DND-41 (cell line): ENCODE results near the gene POU2F3.

Source experiments
- ATAC-seq: fragments of 200-7000 bp; cut with Tn5 transposase; 3 replicates; pipeline ENCODE4 v1.9.1; 2021; ENCODE audit warnings: low read depth; ENCODE audit not compliant: insufficient read depth
- DNase-seq: peaks from one replicate; pipeline ENCODE4 v3.0.0-alpha.2; 2020
- H2AFZ ChIP-seq: 2 replicates; pipeline ENCODE4 v1.6.0; 2012; ENCODE audit warnings: low read depth, low read length
- H3K27ac ChIP-seq: 2 replicates; pipeline ENCODE4 v1.5.1; 2012; ENCODE audit warnings: low read length, inconsistent platforms
- H3K27me3 ChIP-seq: fragments of 200-600 bp; sonication (generic); 2 replicates; pipeline ENCODE4 v1.6.0; 2012; ENCODE audit warnings: low read length, mild to moderate bottlenecking, inconsistent platforms; ENCODE audit not compliant: insufficient read depth, poor library complexity
- H3K36me3 ChIP-seq: 2 replicates; pipeline ENCODE4 v1.5.1; 2012; ENCODE audit warnings: low read length, inconsistent platforms; ENCODE audit not compliant: insufficient read depth
- H3K4me1 ChIP-seq: 2 replicates; pipeline ENCODE4 v1.5.1; 2012; ENCODE audit warnings: mild to moderate bottlenecking, low read length; ENCODE audit not compliant: insufficient read depth
- H3K4me2 ChIP-seq: 2 replicates; pipeline ENCODE4 v1.6.0; 2012; ENCODE audit warnings: mild to moderate bottlenecking, moderate library complexity, low read length, inconsistent platforms; ENCODE audit not compliant: insufficient read depth
- H3K4me3 ChIP-seq, 2 experiments: fragments of 200-600 bp in 1 of 2; shearing (Covaris generic) in 1 of 2; 2 replicates each; pipeline ENCODE4 v1.5.1; 2012 to 2016; ENCODE audit warnings: inconsistent platforms in 2 of 2, low read length in 2 of 2, mild to moderate bottlenecking in 2 of 2, low read depth in 1 of 2, moderate library complexity in 1 of 2
- H3K79me2 ChIP-seq: 2 replicates; pipeline ENCODE4 v1.6.0; 2012; ENCODE audit warnings: low read length, inconsistent platforms; ENCODE audit not compliant: insufficient read depth
- H3K9ac ChIP-seq: 2 replicates; pipeline ENCODE4 v1.6.0; 2012; ENCODE audit warnings: low read depth, mild to moderate bottlenecking, inconsistent platforms, low read length, moderate library complexity
- H3K9me3 ChIP-seq: 2 replicates; pipeline ENCODE4 v1.5.1; 2012; ENCODE audit warnings: low read length, moderate library complexity, mild to moderate bottlenecking, inconsistent platforms; ENCODE audit not compliant: insufficient read depth, severe bottlenecking
- H4K20me1 ChIP-seq: 2 replicates; pipeline ENCODE4 v1.6.0; 2012; ENCODE audit warnings: low read length; ENCODE audit not compliant: insufficient read depth
- EZH2 ChIP-seq: IDR thresholded peaks from 3 replicates; pipeline ENCODE4 v1.6.1; 2012; ENCODE audit warnings: borderline replicate concordance, low read depth, mild to moderate bottlenecking, moderate library complexity, low read length, inconsistent platforms; ENCODE audit not compliant: severe bottlenecking
- TF ChIP-seq, protein P1 (sequence below): IDR thresholded peaks from 2 replicates; pipeline ENCODE4 v1.5.1; 2012; ENCODE audit warnings: borderline replicate concordance, low read length, moderate library complexity, mild to moderate bottlenecking; ENCODE audit not compliant: poor library complexity, severe bottlenecking; ENCODE audit errors: extremely low read depth

Gene POU2F3

DNA sequence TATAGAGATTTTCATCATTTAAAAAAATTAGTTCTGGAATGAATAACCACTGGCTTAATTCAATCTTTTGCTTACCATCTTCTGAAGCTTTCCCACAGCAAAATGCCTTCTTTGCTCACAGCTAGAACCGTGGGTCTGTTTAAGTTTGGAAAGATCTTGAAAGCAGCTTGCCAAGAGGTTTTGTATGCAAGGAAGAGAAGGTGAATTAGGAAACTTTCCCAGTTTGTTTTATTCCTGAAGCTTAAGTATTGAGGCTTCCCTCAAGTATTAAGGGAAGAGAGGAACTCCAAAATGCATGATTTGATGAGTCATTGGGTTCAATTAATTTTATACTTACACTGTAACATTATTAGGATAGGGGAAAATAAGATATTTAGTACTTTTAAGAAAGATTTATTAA is 94.4 kb downstream of the POU2F3 start:
- Histone ChIP-seq H3K36me3 (no peaks in the 10 kb centered on the region), H3K9ac (no peak overlapping the region), H3K27me3 (peaks cover 59% of the 10 kb centered on the region), H3K27ac (no peak overlapping the region), H4K20me1 (peaks cover 30% of the 10 kb centered on the region), H3K4me2 (no peak overlapping the region), H3K4me3 (no peak overlapping the region), H3K4me1 (no peaks in the 10 kb centered on the region), H2AFZ (no peak overlapping the region), H3K9me3 (no peaks in the 10 kb centered on the region), H3K79me2 (no peaks in the 10 kb centered on the region)
- ATAC-seq (no peak), DNase-seq (no peak)
- no peak for TF ChIP-seq EZH2
- TF ChIP-seq, protein P1, sequence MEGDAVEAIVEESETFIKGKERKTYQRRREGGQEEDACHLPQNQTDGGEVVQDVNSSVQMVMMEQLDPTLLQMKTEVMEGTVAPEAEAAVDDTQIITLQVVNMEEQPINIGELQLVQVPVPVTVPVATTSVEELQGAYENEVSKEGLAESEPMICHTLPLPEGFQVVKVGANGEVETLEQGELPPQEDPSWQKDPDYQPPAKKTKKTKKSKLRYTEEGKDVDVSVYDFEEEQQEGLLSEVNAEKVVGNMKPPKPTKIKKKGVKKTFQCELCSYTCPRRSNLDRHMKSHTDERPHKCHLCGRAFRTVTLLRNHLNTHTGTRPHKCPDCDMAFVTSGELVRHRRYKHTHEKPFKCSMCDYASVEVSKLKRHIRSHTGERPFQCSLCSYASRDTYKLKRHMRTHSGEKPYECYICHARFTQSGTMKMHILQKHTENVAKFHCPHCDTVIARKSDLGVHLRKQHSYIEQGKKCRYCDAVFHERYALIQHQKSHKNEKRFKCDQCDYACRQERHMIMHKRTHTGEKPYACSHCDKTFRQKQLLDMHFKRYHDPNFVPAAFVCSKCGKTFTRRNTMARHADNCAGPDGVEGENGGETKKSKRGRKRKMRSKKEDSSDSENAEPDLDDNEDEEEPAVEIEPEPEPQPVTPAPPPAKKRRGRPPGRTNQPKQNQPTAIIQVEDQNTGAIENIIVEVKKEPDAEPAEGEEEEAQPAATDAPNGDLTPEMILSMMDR: no peak

DNA sequence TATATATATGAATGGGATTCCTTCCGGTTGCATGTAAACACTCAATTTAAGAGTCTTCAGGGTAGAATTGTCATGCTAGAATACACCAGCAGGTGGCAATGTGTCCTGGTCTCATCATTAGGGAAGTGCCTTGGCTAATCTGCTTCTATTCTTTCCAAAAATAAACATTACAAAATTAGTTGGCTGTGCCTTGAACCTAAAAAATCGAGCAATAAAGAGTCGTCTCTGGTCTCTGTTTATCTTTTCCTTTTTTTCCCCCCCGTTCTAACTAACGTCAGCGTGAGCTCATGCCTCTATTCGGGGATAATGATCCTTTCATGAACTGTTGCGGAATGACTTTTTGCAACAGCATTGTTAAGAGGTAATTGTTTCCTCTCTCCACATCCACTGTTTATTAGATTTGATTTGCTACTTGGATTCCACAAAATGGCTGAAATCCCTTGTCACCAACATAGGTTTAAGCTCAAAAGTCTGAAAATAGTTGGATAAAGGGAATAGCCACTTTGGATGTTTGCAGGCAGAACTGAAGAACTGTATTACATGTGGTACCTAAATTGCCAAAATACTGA is 95.0 kb downstream of the POU2F3 start:
- TF ChIP-seq, protein P1: peak; percentile 69
- no peak for TF ChIP-seq EZH2
- ATAC-seq: peak; percentile 81
- H3K9ac ChIP-seq: no peak overlapping the region

DNA sequence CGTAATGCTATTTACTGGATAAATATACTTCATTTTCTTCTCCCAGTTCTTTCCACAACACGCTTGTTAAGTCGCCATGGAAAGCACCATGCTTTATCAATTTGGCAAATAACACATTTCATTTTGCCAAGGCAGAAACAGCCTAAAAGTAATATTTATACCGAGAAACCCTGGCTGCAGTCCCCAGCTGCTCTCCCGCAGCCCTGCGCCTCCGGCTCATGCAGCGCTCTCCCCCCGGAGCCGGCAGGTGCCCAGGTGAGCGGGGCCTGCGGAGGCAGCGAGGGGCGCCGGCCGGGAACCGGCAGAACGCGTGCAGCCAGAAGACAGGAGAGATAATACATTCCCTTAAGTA is 95.6 kb downstream of the POU2F3 start:
- Histone ChIP-seq H3K4me2 (no peak overlapping the region), H3K9ac (no peak overlapping the region), H3K36me3 (no peaks in the 10 kb centered on the region), H3K27ac (no peak overlapping the region), H3K4me3 (no peak overlapping the region), H3K4me1 (no peaks in the 10 kb centered on the region), H3K27me3 (peaks cover 59% of the 10 kb centered on the region), H2AFZ (no peak overlapping the region), H4K20me1 (peaks cover 26% of the 10 kb centered on the region), H3K9me3 (no peaks in the 10 kb centered on the region), H3K79me2 (no peaks in the 10 kb centered on the region)
- no peak for TF ChIP-seq EZH2
- TF ChIP-seq, protein P1: no peak
- no peak for DNase-seq
- ATAC-seq: no peak

More for the DNA sequence above, 95.0 kb downstream of the POU2F3 start:
- H3K36me3 ChIP-seq: no peaks in the 10 kb centered on the region
- peaks cover 61% of the 10 kb centered on the region for H3K27me3 ChIP-seq
- no peak overlapping the region for H3K4me2 ChIP-seq
- no peak overlapping the region for H3K27ac ChIP-seq
- H3K4me3 ChIP-seq: no peak overlapping the region
- peaks cover 31% of the 10 kb centered on the region for H4K20me1 ChIP-seq
- no peaks in the 10 kb centered on the region for H3K9me3 ChIP-seq
- H3K79me2 ChIP-seq: no peaks in the 10 kb centered on the region
- DNase-seq: peak; percentile 55
- H2AFZ ChIP-seq: no peak overlapping the region
- no peaks in the 10 kb centered on the region for H3K4me1 ChIP-seq

GRCh38 chr11:120335908-120336640 is 96.1 kb downstream of the POU2F3 start, which contains the start of gene ARHGEF12:
Gene ARHGEF12, plus strand, starts transcription at chr11:120336413. Its CDS starts 831 bp downstream, at chr11:120337244.
- Histone ChIP-seq H3K9ac (no peak within 1 kb of the TSS), H3K4me3 (no peak within 1 kb of the TSS), H4K20me1 (peaks cover 26% of the 10 kb centered on the region), H3K27ac (no peak within 1 kb of the TSS), H3K27me3 (peaks cover 60% of the 10 kb centered on the region), H3K36me3 (no peaks in the 10 kb centered on the region), H3K9me3 (no peaks in the 10 kb centered on the region), H3K4me2 (no peak within 1 kb of the TSS), H2AFZ (no peak within 1 kb of the TSS), H3K4me1 (no peaks in the 10 kb centered on the region), H3K79me2 (no peaks in the 10 kb centered on the region)
- DNase-seq (no peak), ATAC-seq (no peak)
- TF ChIP-seq EZH2: no peak
- TF ChIP-seq, protein P1: no peak
